Raji (cell line): ENCODE results near the gene CAVIN2.

Experiments
- POLR2A ChIP-seq: IDR thresholded peaks from 2 replicates; pipeline ENCODE4 v1.6.1; 2011; ENCODE audit warnings: low read depth, low read length, control low read depth; ENCODE audit not compliant: insufficient read depth

CAVIN2 gene

GRCh38 chr2:191836471-191836852 lies 10.4 kb downstream of the CAVIN2 start:
- TF ChIP-seq POLR2A, result no peak

- no peak for TF ChIP-seq POLR2A
Measured at GRCh38 chr2:191835539-191836350, 11.1 kb downstream of the CAVIN2 start.

GRCh38 chr2:191835100-191835499 lies 11.8 kb downstream of the CAVIN2 start:
- no peak for TF ChIP-seq POLR2A

- TF ChIP-seq POLR2A, result no peak
Measured at GRCh38 chr2:191833356-191833755, 13.5 kb downstream of the CAVIN2 start.

- no peak for TF ChIP-seq POLR2A
Measured at GRCh38 chr2:191832668-191833067, 14.2 kb downstream of the CAVIN2 start.

GRCh38 chr2:191831410-191831994 lies 15.4 kb downstream of the CAVIN2 start:
- no peak for TF ChIP-seq POLR2A

- TF ChIP-seq POLR2A, result no peak
Measured at GRCh38 chr2:191824398-191824797, 22.5 kb downstream of the CAVIN2 start.

GRCh38 chr2:191821078-191821477 lies 25.8 kb downstream of the CAVIN2 start:
- TF ChIP-seq POLR2A, result no peak

- TF ChIP-seq POLR2A, result no peak
Measured at GRCh38 chr2:191818725-191819350, 28.1 kb downstream of the CAVIN2 start.

- TF ChIP-seq POLR2A, result no peak
Measured at GRCh38 chr2:191818133-191818532, 28.8 kb downstream of the CAVIN2 start.

GRCh38 chr2:191815010-191815409 lies 31.9 kb downstream of the CAVIN2 start:
- no peak for TF ChIP-seq POLR2A

- no peak for TF ChIP-seq POLR2A
Measured at GRCh38 chr2:191813943-191814342, 32.9 kb downstream of the CAVIN2 start.

GRCh38 chr2:191811807-191812602 lies 34.9 kb downstream of the CAVIN2 start:
- no peak for TF ChIP-seq POLR2A

- no peak for TF ChIP-seq POLR2A
Measured at GRCh38 chr2:191806396-191806795, 40.5 kb downstream of the CAVIN2 start.

- TF ChIP-seq POLR2A, result no peak
Measured at GRCh38 chr2:191804766-191805165, 42.1 kb downstream of the CAVIN2 start.
